Hypothalamus (tissue), 51 donors: ENCODE data around the gene ADCY7.

ENCODE experiments used
- DNase-seq, 51 donors: peaks; one replicate each; lab custom pipeline; 2025; lab: John Stamatoyannopoulos, UW

Gene ADCY7

GRCh38 chr16:50265716-50266336, 525 bp upstream of the ADCY7 start:
- no peak for DNase-seq

- DNase-seq: no peak
Measured at GRCh38 chr16:50267151-50267631, 840 bp downstream of the ADCY7 start.

- DNase-seq: peak in 1 of 51 donors; percentile 4
Measured at GRCh38 chr16:50267651-50268050, 1.3 kb downstream of the ADCY7 start.

- no peak for DNase-seq
Measured at GRCh38 chr16:50268352-50268751, 2.0 kb downstream of the ADCY7 start.

- DNase-seq: no peak
Measured at GRCh38 chr16:50269061-50269705, 2.8 kb downstream of the ADCY7 start.

GRCh38 chr16:50269769-50270509, 3.6 kb downstream of the ADCY7 start:
- DNase-seq: no peak

GRCh38 chr16:50270510-50271147, 4.3 kb downstream of the ADCY7 start:
- DNase-seq: no peak

- DNase-seq: no peak
Measured at GRCh38 chr16:50271148-50272041, 5.0 kb downstream of the ADCY7 start.

- DNase-seq: no peak
Measured at GRCh38 chr16:50272111-50272571, 5.8 kb downstream of the ADCY7 start.

GRCh38 chr16:50272687-50273381, 6.5 kb downstream of the ADCY7 start:
- DNase-seq: no peak

- no peak for DNase-seq
Measured at GRCh38 chr16:50273382-50273690, 7.0 kb downstream of the ADCY7 start.

GRCh38 chr16:50273888-50274325, 7.6 kb downstream of the ADCY7 start:
- DNase-seq: no peak

- DNase-seq: no peak
Measured at GRCh38 chr16:50274326-50275097, 8.2 kb downstream of the ADCY7 start.

GRCh38 chr16:50275098-50275415, 8.7 kb downstream of the ADCY7 start:
- no peak for DNase-seq

GRCh38 chr16:50275428-50276325, 9.3 kb downstream of the ADCY7 start:
- no peak for DNase-seq

GRCh38 chr16:50276326-50276640, 9.9 kb downstream of the ADCY7 start:
- DNase-seq: no peak

- no peak for DNase-seq
Measured at GRCh38 chr16:50276801-50277555, 10.6 kb downstream of the ADCY7 start.
